Epithelial cell of prostate (primary cell): ENCODE results near the gene RPL18.
A peak's percentile ranks its signal among the peaks of the same experiment; 100 is the strongest.

Source experiments
- DNase-seq: peaks from one replicate; pipeline ENCODE4 v3.0.0-alpha.2; 2011; ENCODE audit warnings: low read depth, low spot score
- H3K27ac ChIP-seq: fragments of 450-650 bp; 2 replicates; pipeline ENCODE4 v1.5.1; 2017; ENCODE audit warnings: mild to moderate bottlenecking

Gene RPL18

DNA sequence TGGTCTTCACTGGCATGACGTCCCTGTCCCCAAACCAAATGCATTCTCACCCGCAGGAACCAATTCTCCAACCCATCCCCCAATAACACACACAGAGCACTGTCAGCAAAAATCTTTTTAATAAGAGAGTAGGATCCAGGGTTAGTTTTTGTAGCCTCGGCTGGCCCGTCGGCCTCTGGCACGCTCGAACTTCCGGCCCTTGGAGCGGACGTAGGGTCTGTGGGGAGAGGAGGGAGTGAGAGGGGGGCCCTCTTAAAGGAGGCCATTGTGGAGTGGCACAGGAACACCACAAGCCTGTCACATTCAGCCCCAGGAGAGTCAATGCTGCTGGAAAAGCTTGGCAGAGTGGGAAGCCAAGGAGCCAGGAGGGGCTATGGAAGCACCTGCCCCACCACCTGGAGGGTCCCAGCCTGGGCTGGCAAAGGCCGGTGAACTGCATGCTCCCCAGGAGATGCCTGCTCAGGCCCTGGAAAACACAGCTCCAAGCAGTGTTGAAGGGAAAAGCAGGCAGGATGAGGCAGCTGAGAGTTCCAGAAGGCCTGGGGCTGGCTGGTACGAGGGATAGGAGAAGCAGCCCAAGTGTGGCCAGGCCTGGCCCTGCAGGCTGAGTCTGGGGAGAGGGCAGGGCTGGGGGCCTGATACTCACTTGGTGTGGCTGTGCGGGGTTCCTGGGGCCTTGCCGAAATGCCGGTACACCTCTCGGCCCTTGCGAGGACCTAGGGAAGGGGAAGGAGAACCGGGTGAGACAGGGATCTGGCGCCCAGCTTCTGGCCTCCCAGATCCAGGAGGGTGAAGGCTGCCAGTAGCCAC, 3.5 kb downstream of the RPL18 start:
- DNase-seq = no peak
- H3K27ac ChIP-seq = peak overlapping the region; percentile 85

DNA sequence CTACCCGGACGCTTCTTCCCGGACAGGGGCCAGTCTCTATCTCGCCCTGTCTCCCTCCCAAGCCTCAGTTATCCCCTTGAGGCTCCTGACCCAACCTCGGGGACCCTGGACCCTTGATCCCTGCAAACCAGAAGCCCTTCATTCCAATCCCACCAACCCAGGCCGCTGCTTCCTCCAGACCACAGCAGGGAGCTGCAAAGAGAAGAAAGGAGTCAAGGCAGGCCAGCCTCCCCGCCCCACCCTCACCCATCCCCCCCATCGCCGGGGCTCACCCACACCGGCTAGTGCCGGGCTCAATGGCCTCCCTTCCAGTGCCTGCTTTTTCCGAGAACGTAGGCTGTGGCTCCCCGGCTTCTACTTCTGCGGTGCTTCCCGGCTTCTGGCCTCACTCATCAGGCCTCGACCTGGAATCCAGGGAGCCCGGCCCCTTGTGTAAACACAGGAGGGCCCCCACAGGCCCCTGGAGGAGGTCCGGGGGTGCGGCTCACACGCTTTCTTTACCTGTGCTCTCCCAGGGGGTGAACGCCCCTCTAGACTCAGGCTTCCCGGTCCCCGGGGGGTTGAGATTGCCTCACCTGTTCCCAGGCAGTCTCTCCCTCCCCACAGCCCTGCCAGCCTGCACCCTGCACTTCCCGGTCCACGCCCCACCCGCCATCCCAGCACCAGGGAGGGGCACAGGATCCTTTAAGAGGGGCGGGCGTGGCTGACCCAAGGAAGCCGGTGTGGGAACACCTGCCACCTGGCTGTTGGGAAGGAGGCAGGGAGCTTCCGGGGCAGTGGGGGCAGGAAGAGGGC, 4.3 kb downstream of the RPL18 start, which contains the start of gene FAM83E:
Gene FAM83E, minus strand, starts transcription at position 641 of the 795 bp plus-strand sequence. CDS start 1,704 bp downstream, outside the sequence.
- no peak for DNase-seq
- H3K27ac ChIP-seq = peak within 1 kb of the TSS; percentile 85

GRCh38 chr19:48613852-48614435, 5.0 kb downstream of the RPL18 start:
- peak overlapping the region; percentile 85 for H3K27ac ChIP-seq
- DNase-seq = no peak

GRCh38 chr19:48613024-48613851, 5.7 kb downstream of the RPL18 start:
- no peak overlapping the region for H3K27ac ChIP-seq
- DNase-seq = no peak

DNA sequence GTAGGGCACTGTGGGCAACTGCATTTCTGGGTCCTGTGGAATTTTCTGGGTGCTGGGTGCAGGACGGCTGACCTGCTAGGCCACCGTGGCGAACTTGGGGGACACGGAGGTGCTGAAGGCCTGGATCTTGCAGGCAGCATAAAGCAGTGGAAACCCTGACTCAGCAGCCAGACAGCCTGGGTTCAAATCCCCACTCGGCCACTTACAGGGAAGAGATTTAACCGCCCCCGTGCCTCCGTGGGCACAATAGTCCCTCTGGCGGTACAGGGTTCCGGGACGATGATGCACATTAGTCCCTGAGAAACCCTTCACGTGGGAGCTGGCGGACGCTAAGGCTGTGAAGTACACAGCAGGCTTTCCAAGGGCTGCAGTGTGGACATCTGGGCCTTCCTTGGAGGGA, 7.1 kb downstream of the RPL18 start:
- H3K27ac ChIP-seq = no peak overlapping the region
- DNase-seq = no peak

DNA sequence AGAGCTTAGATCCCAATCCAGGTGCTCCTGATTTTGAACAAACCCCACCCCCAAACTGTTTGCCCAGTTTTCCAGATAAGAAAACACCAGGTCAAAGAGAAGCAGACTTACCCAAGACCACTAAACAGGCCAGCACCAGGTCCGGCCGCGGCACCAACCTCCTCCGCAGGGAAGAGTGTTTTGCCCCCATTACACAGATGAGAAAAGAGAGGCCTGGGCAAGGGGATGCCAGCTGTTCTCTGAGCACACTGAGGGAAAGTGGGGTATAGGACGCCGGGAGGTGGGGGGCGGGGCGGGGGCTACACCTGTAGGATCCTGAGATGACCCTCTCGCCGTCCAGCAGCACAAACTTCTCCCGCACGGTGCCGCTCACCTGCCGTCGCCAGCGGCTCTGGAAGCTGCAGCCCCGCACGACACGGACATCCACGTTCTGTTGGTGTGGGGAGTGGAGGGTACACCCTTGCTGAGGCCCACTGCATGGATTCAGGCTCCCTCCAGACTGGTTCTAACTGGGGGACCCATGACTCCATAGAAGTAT, 9.3 kb downstream of the RPL18 start:
- no peak for DNase-seq

DNA sequence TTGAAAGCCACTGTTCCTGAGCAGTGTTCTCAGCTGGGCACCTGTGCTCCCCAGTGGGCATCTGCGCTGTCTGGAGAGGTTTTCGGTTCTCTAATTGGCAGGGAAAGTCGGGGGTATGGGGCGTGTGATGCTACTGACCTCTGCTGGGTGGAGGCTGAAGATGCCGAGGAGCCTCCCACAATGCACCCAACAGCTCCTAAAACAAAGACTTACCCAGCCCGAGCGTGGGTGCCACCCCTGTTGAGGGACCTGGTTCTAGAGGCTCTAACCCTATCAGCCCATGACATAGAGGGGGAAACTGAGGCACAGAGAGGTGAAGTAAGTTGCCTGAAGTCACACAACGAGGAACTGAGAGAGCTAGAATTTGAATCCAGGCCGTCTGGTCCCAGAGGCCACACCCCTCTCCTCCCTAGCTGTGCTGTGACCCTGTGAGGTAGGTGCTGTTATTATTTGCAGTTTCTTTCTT, 10.1 kb downstream of the RPL18 start:
- DNase-seq = no peak
- no peak overlapping the region for H3K27ac ChIP-seq

More for the DNA sequence above, 9.3 kb downstream of the RPL18 start:
- H3K27ac ChIP-seq = no peak overlapping the region

DNA sequence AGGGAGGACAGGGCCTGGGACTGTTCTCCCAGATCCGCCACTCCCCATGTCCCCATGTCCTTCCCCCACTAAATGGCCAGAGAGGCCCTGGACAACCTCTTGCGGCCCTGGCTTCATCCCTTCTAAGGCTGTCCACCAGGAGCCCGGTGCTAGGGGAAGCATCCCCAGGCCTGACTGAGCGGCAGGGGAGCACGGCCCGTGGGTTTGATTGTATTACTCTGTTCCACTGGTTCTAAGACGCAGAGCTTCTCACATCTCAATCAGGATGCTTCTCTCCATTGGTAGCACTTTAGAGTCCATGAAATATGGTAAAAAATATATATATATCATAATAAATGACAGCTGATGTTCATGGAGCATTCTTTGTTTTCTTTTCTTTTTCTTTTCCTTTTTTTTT, 11.6 kb downstream of the RPL18 start:
- no peak for DNase-seq

DNA sequence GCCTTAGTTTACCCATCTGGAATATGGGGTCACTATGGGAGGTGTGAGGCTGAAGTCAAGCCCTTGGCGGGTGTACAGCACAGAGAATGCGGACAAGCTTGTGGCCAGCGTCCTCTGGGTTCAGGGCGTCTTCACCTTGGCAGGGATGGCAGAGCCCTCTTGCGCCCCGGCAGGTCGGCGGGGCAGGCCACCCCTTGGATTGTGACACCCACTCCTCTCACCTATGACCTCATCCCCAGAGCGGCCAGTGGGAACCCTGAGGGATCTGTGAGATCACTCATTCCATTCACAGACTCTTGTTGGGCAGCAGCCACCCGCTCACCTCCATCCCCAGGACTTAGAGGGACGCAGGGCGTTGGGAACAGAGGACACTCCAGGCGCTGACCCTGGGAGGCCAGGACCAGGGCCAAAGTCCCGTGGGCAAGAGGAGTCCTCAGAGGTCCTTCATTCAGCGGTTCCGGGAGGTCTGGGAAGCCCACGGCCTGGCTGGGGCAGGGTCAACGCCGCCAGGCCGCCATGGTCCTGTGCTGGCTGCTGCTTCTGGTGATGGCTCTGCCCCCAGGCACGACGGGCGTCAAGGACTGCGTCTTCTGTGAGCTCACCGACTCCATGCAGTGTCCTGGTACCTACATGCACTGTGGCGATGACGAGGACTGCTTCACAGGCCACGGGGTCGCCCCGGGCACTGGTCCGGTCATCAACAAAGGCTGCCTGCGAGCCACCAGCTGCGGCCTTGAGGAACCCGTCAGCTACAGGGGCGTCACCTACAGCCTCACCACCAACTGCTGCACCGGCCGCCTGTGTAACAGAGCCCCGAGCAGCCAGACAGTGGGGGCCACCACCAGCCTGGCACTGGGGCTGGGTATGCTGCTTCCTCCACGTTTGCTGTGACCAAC, 12.3 kb downstream of the RPL18 start, which contains the start of gene SPACA4:
Gene SPACA4, plus strand, starts transcription at position 280 of the 896 bp plus-strand sequence. Its CDS starts 237 bp downstream, at position 517.
- no peak for DNase-seq

More for the DNA sequence above, 11.6 kb downstream of the RPL18 start:
- no peak overlapping the region for H3K27ac ChIP-seq

DNA sequence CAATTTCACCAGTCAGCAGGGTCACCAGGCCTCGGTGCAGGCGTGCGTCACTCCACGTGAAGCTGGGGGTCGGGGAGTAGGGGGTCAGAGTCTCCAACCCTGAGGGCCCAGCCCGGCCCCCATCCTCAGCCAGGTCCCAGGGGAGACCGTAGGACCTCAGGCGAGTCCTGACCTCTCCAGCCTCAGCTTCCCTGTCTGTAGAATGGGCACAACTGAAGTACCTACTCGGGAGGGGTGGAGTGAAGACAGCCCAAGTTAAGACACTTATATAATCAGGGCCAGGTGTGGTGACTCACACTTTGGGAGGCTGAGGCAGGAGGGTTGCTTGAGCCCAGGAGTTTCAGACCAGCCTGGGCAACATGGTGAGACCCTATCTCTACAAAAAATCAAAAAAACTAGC, 15.1 kb downstream of the RPL18 start:
- H3K27ac ChIP-seq = no peak overlapping the region
- no peak for DNase-seq

More for the DNA sequence above, 12.3 kb downstream of the RPL18 start, which contains the start of gene SPACA4:
- no peak within 1 kb of the TSS for H3K27ac ChIP-seq

GRCh38 chr19:48603449-48603848, 15.5 kb downstream of the RPL18 start:
- no peak for DNase-seq
- H3K27ac ChIP-seq = no peak overlapping the region

- DNase-seq = no peak
- no peak overlapping the region for H3K27ac ChIP-seq
Observed at GRCh38 chr19:48603001-48603400, 16.0 kb downstream of the RPL18 start.

- H3K27ac ChIP-seq = no peak overlapping the region
- DNase-seq = no peak
Observed at GRCh38 chr19:48600679-48601417, 18.1 kb downstream of the RPL18 start.

- H3K27ac ChIP-seq = no peak overlapping the region
- DNase-seq = no peak
Observed at GRCh38 chr19:48598996-48599700, 19.8 kb downstream of the RPL18 start.

- DNase-seq = no peak
- no peak overlapping the region for H3K27ac ChIP-seq
Observed at GRCh38 chr19:48596679-48597465, 22.1 kb downstream of the RPL18 start.

GRCh38 chr19:48596237-48596636, 22.7 kb downstream of the RPL18 start:
- DNase-seq = no peak
- H3K27ac ChIP-seq = no peak overlapping the region
